ENCODE results near the gene NFATC1.

The NFATC1 gene

GRCh38 chr18:79511271-79511670 lies 115.5 kb downstream of the NFATC1 start:
- DNase-seq, result no peak

GRCh38 chr18:79511671-79512301 lies 116.1 kb downstream of the NFATC1 start:
- DNase-seq, result no peak

GRCh38 chr18:79512461-79513380 lies 117.0 kb downstream of the NFATC1 start:
- no peak for DNase-seq

GRCh38 chr18:79513381-79514081 lies 117.8 kb downstream of the NFATC1 start:
- no peak for DNase-seq

- no peak for DNase-seq
Observed at GRCh38 chr18:79515331-79515730, 119.6 kb downstream of the NFATC1 start.

GRCh38 chr18:79515944-79516351 lies 120.2 kb downstream of the NFATC1 start:
- DNase-seq, result no peak

GRCh38 chr18:79516441-79516931 lies 120.8 kb downstream of the NFATC1 start:
- no peak for DNase-seq

- DNase-seq, result no peak
Observed at GRCh38 chr18:79517341-79517740, 121.6 kb downstream of the NFATC1 start.

GRCh38 chr18:79518028-79518682 lies 122.4 kb downstream of the NFATC1 start:
- no peak for DNase-seq

GRCh38 chr18:79518683-79519128 lies 123.0 kb downstream of the NFATC1 start:
- DNase-seq, result no peak

GRCh38 chr18:79519751-79520477 lies 124.2 kb downstream of the NFATC1 start:
- no peak for DNase-seq

GRCh38 chr18:79520478-79521390 lies 125.0 kb downstream of the NFATC1 start:
- DNase-seq, result no peak

GRCh38 chr18:79521416-79522205 lies 125.9 kb downstream of the NFATC1 start:
- no peak for DNase-seq

- DNase-seq, result no peak
Observed at GRCh38 chr18:79522451-79523205, 126.9 kb downstream of the NFATC1 start.

GRCh38 chr18:79523206-79523735 lies 127.5 kb downstream of the NFATC1 start:
- DNase-seq, result no peak

GRCh38 chr18:79523736-79524180 lies 128.0 kb downstream of the NFATC1 start:
- DNase-seq, result no peak

GRCh38 chr18:79524181-79525078 lies 128.7 kb downstream of the NFATC1 start:
- no peak for DNase-seq
